GM12875 (cell line): ENCODE data around the gene DNAJC15.

Experiments
- H3K4me3 ChIP-seq: one replicate; pipeline ENCODE4 v1.5.1; 2011; ENCODE audit warnings: low read depth, low read length, control low read depth
- TF ChIP-seq, protein P1 (sequence below): IDR thresholded peaks from 2 replicates; pipeline ENCODE4 v1.5.1; 2011; ENCODE audit warnings: low read depth, mild to moderate bottlenecking, control low read depth, inconsistent platforms, low read length, moderate library complexity, borderline replicate concordance; ENCODE audit not compliant: insufficient read depth

DNAJC15 gene

DNA sequence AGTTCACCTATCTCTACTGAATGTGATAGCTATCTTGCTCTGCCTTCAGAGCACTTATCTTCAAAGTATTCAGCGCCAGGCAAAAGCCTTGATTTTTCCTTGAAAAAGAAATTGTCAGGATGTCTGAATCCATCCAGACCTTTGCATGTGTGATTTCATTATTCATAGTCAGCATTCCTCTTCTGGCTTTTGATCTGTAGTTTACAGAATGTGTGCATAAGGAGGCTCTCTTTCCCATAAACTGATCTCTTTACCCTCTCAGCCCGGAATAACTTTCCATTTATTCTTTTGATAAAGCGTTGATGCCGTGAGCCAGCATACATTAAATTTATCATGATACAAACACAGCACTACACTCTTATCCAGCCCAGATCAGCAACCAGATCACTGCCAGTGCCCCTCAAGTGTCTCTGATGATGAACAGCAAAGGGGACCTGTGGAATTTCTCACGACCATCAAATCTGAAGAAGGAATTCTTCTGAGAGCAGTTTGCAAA lies 130.8 kb downstream of the DNAJC15 start:
- TF ChIP-seq, protein P1, sequence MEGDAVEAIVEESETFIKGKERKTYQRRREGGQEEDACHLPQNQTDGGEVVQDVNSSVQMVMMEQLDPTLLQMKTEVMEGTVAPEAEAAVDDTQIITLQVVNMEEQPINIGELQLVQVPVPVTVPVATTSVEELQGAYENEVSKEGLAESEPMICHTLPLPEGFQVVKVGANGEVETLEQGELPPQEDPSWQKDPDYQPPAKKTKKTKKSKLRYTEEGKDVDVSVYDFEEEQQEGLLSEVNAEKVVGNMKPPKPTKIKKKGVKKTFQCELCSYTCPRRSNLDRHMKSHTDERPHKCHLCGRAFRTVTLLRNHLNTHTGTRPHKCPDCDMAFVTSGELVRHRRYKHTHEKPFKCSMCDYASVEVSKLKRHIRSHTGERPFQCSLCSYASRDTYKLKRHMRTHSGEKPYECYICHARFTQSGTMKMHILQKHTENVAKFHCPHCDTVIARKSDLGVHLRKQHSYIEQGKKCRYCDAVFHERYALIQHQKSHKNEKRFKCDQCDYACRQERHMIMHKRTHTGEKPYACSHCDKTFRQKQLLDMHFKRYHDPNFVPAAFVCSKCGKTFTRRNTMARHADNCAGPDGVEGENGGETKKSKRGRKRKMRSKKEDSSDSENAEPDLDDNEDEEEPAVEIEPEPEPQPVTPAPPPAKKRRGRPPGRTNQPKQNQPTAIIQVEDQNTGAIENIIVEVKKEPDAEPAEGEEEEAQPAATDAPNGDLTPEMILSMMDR = no peak
- H3K4me3 ChIP-seq = no peak overlapping the region

DNA sequence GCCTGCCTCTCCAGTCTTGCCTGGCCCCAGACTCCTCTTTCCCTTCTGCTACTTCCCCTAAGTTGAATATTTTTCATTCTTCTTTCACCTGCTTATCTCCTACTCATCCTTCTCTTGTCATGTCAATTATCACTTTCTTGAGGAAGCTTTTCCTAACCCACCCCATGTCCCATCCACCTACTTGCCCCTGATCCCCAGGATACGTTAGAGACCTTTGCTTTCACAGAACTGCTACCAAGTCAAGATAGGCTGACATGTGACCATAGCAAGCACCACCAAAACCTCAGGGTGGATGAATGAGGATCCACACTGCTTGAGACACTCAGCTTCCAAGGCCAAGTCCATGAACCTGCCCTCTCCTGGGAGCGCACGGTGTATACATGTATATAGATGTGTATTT lies 131.5 kb downstream of the DNAJC15 start:
- TF ChIP-seq, protein P1 = no peak
- no peak overlapping the region for H3K4me3 ChIP-seq

DNA sequence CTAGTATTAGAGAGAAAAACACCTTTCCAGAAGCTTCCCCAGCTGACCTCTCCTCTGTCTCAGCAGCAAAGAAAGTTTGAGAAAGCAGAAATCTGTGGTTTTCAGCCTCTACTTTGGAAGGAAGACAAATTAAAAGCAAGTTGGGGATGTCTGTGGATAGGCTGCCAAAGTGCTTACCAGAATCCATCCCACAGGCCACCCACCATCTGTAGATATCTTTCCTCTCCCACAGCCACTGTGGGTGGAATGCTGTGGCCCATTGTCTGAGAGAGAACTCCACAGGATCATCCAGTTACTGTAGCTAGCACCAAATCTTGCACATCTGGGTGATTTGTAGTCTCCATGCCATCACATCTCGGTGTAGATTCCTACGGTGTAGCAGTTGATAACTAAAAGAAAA lies 133.5 kb downstream of the DNAJC15 start:
- no peak overlapping the region for H3K4me3 ChIP-seq
- TF ChIP-seq, protein P1 = no peak

DNA sequence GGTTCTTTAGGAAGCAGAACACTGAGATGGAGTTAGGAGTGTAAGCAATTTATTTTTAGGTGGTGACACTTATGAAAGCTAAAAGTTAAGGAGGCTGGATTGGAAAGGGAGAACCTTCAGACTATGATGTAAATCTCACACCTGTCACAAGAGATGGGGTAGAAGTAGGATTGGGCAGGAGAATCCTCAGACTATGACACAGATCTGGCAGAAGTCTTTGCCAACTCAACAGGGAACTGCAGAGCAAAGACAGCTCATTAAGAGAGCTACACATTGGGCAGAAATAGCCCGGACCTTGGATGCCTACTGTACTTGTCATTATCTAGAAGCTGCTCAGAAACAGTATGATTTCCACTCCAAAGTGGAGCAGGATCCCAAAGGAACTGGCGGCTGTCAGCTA lies 134.4 kb downstream of the DNAJC15 start:
- TF ChIP-seq, protein P1 = no peak

DNA sequence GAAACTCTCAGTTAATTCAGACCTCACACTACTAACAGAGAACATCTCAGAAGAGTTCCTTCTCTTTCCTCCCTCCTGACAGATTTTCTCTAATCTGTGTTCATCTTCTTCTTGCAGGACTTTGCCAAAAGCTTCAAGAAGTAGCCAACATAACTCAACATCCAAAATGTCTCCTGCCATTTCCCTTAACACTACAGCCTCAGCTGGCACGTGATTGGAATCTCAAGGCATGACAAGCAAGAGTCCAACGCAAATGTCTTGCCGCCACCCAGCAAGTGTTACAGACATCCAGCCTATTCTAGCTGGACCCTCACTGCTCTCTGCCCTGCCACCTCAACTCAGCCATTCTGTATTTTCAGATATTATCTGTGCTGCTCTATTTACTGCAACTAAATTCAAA lies 135.1 kb downstream of the DNAJC15 start:
- H3K4me3 ChIP-seq = no peak overlapping the region
- TF ChIP-seq, protein P1 = no peak

More for the DNA sequence above, 134.4 kb downstream of the DNAJC15 start:
- no peak overlapping the region for H3K4me3 ChIP-seq

DNA sequence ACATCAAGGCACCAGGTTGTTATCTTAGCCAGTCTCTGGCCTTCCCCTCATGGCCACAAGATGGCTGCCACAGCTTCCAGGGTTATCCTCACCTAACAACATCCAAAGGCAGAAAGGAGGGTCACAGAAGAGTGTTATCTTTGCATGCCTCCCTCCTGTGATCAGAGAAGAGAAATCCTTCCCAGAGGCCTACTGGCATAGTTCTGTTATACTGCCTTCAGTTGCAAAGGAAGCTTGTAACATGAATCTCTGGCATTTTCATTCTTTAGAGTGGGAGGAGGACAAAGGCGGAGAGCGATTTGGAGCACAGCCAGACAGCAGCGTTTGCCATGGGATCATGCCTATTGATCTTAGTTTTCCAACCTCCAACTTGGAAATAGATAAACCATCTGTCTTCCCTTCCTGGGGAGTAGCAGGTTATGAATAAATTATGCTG lies 135.7 kb downstream of the DNAJC15 start:
- TF ChIP-seq, protein P1 = 0 out of 2 replicates have a peak, but pooled peaks have one; percentile 3
- H3K4me3 ChIP-seq = no peak overlapping the region
